Body of pancreas (tissue), 4 donors: ENCODE data around the gene LIMS1.

Experiments
- CTCF ChIP-seq, 7 experiments: fragments of 450-650 bp in 4 of 7; fragments of 200-600 bp in 3 of 7; sonication (generic) in 3 of 7; IDR thresholded peaks; one replicate each; pipeline ENCODE4 v1.5.1; 2016 to 2019; ENCODE audit warnings: antibody characterized with exemption in 7 of 7
- POLR2A ChIP-seq, 3 donors: fragments of 450-650 bp; IDR thresholded peaks; one replicate each; pipeline ENCODE4 v1.6.1; 2016; ENCODE audit warnings: antibody characterized with exemption in 3 of 3, mild to moderate bottlenecking in 2 of 3

GRCh38 chr2:108565778-108566375, 31.6 kb downstream of the LIMS1 start:
- TF ChIP-seq CTCF (IDR thresholded peaks at IDR 0.05) (no peak), POLR2A (IDR thresholded peaks at IDR 0.05) (no peak)
